H54 (cell line): Measurements from ENCODE around the gene GDPD3.

Source experiments
- DNase-seq: peaks from one replicate; pipeline ENCODE4 v3.0.0; 2011; ENCODE audit warnings: low spot score, mixed read lengths; ENCODE audit not compliant: insufficient read length
- FAIRE-seq: peaks from 3 replicates; lab custom pipeline; 2011; peaks lifted over from hg19 to GRCh38; lab: Jason Lieb, UNC
- POLR2A ChIP-seq: IDR thresholded peaks from 2 replicates; pipeline ENCODE4 v1.6.1; 2011; ENCODE audit warnings: low read depth, mild to moderate bottlenecking, low read length

GDPD3 gene

GRCh38 chr16:30085247-30085646, 28.1 kb downstream of the GDPD3 start:
- DNase-seq (no peak), FAIRE-seq (no peak)
- no peak for TF ChIP-seq POLR2A

- FAIRE-seq: no peak
- TF ChIP-seq POLR2A: no peak
- no peak for DNase-seq
Observed at GRCh38 chr16:30084816-30085159, 28.5 kb downstream of the GDPD3 start.

DNA sequence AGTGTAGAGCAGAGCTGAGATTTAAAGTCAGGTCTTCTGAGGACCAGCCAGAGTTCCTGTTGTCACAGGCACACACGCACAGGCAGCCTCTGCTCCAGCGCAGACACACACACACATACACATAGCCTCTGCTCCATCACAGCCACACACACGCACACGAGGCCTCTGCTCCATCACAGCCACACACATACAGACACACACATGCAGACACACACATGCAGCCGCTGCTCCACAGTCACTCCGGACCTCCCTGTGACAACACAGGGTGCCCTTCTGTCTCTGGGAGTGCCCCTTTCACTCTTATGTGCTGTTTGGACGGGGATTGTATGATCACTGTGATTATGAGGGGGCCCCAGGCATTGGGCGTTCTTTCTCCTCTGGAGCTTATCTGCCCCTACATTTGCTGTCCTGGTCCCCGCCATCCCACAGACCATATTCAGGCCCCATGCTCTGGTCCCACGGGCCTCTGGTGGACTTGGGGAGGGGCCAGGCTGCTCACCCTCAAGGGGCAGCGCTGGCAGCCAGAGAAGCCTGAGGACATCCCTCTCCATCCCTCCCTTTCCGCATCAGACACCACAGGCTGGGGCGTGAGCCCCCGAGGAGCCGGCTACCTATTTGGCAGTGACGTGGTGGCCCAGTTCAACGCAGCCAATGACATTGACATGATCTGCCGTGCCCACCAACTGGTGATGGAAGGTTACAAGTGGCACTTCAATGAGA, 29.1 kb downstream of the GDPD3 start:
- DNase-seq (no peak), FAIRE-seq (no peak)
- TF ChIP-seq POLR2A: no peak

- FAIRE-seq (no peak), DNase-seq (no peak)
- no peak for TF ChIP-seq POLR2A
Observed at GRCh38 chr16:30083216-30084055, 29.9 kb downstream of the GDPD3 start.

DNA sequence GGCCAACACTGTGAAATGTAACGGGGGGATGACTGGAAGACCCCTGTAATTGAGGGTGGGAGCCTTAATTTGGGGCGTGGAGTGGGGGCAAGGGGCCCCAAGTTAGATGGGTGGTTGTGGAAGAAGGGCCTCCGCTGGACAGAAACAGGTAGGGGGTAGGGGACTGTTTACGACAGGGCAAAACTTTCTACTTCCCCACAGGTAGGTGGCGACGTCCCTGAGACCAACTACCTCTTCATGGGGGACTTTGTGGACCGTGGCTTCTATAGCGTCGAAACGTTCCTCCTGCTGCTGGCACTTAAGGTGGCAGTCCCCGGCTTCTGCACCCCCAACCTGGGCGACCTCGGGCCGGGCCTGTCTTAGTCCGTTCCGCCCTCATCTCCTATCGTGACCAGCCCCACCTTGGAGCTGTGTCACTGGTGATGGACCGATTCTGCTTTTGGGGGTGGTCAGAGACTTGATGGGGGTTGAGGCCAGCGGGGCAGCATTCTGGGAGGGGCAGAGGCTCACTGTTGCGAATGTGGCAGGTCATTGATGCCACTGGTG, 30.7 kb downstream of the GDPD3 start:
- DNase-seq (no peak), FAIRE-seq (no peak)
- no peak for TF ChIP-seq POLR2A

DNA sequence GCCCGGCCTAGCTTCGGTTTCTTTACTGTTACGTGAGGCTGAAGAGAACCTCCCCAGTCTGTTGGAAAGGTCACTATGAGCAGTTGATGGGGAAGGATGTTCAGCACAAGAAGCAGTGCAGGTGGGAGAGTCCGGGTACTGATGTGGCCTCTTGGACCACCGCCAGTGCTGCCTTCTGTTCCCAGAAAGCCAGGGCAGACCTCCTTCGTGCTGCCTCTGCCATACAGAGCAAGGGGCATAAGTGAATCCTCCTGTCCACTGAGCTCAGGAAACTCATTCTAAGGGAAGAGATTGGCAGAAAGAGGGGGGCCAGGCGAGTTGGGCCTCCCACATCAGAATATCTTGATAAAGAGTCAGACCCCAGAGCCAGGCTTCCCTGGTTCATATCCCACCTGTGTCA, 33.9 kb downstream of the GDPD3 start:
- no peak for TF ChIP-seq POLR2A
- FAIRE-seq (no peak), DNase-seq (no peak)

DNA sequence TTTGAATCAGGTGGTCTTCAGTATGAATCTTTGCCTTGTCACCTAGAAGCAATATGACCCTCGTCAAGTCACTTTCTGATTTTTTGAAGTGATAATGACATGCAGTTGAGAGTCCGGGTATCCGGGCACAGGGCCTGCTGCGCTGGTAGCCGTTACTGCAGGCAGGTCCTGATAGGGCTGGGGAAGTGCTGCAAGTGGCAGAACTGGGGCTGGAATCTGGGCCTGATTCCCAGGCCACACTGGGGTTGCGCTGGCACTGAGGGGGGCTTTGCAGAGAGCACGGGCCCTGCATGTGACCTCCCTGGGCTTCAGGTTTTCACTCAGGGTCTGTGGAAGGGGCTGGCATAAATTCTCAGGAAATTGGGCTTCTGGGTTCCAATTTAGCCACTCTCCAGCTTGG, 34.6 kb downstream of the GDPD3 start:
- FAIRE-seq (no peak), DNase-seq (no peak)
- TF ChIP-seq POLR2A: no peak

DNA sequence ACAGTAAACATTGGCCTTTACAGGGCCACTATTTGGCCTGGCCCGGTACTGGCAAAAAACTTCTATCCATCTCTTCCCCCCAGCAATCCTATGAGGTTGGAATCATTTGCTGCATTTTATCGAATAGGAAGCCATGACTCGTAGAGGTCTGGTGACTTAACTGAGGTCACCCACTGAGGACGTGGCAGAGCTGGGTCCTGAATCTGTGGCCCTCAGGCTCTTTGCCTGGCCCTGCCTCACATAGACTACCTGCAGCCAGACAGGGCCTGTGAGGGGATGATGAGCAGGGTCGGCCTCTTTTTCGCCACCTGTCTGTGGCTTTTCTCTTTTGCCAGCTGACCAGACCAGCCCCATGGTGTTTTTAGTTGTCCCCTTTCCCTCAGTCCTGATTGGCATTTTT, 35.7 kb downstream of the GDPD3 start:
- TF ChIP-seq POLR2A: no peak
- no peak for DNase-seq
- no peak for FAIRE-seq

GRCh38 chr16:30076276-30076791, 37.0 kb downstream of the GDPD3 start:
- FAIRE-seq (no peak), DNase-seq (no peak)
- TF ChIP-seq POLR2A: no peak

DNA sequence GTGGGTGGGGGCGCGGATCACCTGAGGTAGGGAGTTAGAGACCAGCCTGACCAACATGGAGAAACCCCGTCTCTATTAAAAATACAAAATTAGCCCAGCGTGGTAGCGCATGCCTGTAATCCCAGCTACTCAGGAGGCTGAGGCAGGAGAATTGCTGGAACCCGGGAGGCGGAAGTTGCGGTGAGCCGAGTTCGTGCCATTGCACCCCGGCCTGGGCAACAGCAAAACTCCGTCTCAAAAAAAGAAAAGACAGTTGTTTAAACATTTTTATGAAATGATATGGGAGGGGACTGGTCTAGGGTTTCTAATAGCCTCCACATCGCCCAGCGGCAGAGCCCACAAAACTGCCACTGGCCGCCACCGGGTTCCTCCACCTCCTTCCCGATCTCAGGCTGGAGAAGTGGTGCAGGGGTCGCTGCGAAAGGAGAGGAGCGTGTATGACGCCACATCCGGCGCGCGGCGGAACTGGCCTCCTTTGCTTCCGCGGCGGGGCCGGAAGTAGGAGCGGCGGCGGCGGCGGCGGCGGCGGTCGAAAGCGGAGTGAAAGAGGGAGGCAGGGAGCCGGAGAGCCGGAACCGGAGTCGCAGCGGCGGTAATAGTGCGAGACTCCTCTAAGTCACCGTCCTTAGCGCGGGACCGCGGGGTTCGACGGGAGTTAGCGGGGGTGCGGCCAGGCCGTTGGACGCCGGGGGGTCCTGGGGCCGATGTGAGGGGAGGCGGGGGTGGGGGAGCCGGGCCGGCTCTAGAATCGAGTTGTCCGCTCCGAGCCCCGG, 37.6 kb downstream of the GDPD3 start, which contains the start of gene PPP4C:
PPP4C (plus strand) TSS at position 492 of the 773 bp plus-strand sequence. CDS start 384 bp downstream, outside the sequence.
- DNase-seq (peak; percentile 92), FAIRE-seq (no peak)
- TF ChIP-seq POLR2A: peak; percentile 62

GRCh38 chr16:30070490-30070889, 42.8 kb downstream of the GDPD3 start:
- TF ChIP-seq POLR2A: no peak
- DNase-seq: no peak
- FAIRE-seq: no peak

DNA sequence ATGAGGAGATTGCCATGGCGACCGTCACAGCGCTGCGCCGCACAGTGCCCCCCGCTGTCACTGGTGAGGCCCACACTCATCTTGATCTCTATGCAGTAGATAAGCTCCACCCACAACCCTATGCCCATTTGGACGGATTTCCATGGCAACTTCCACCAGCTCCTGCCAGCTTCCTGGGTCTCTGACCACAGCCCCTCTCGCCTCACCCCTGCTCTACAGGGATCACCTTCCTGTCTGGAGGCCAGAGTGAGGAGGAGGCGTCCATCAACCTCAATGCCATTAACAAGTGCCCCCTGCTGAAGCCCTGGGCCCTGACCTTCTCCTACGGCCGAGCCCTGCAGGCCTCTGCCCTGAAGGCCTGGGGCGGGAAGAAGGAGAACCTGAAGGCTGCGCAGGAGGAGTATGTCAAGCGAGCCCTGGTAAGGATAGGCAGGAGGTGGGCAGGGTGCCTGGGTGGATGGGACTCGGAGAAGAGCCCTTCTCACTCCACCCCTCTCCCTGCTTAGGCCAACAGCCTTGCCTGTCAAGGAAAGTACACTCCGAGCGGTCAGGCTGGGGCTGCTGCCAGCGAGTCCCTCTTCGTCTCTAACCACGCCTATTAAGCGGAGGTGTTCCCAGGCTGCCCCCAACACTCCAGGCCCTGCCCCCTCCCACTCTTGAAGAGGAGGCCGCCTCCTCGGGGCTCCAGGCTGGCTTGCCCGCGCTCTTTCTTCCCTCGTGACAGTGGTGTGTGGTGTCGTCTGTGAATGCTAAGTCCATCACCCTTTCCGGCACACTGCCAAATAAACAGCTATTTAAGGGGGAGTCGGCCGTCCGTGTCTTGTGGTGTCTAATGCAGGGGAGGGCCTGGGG, 43.5 kb downstream of the GDPD3 start:
- DNase-seq (no peak), FAIRE-seq (no peak)
- no peak for TF ChIP-seq POLR2A
